Right atrium auricular region (tissue), 2 donors: ENCODE data around the gene ZNF831. TPM values are rescaled to one million over a fixed set of nuclear protein-coding genes. Genes with fewer than 3 reads are reported as not detected.

ENCODE experiments used
- DNase-seq: peaks from one replicate; pipeline ENCODE4 v3.0.0-alpha.2; 2019; ENCODE audit warnings: low spot score
- H3K27ac ChIP-seq, 2 donors: fragments of 200-600 bp; sonication (generic); 1 replicate in 1 of 2; 2 replicates in 1 of 2; pipeline ENCODE4 v1.5.1; 2016 to 2019
- H3K27me3 ChIP-seq, 2 donors: fragments of 200-600 bp; sonication (generic); one replicate each; pipeline versions ENCODE4 v1.5.1 to v1.6.0; 2017 to 2019
- H3K36me3 ChIP-seq: fragments of 200-600 bp; sonication (generic); one replicate; pipeline ENCODE4 v1.5.1; 2016
- H3K4me1 ChIP-seq, 2 donors: fragments of 200-600 bp; sonication (generic); one replicate each; pipeline versions ENCODE4 v1.5.1 to v1.6.0; 2017 to 2019
- H3K4me3 ChIP-seq, 2 donors: fragments of 200-600 bp; sonication (generic); 1 replicate in 1 of 2; 2 replicates in 1 of 2; pipeline ENCODE4 v1.5.1; 2017 to 2019; ENCODE audit warnings: mild to moderate bottlenecking in 1 of 2, moderate library complexity in 1 of 2
- H3K9me3 ChIP-seq, 2 donors: fragments of 200-600 bp; sonication (generic); one replicate each; pipeline ENCODE4 v1.5.1; 2019
- total RNA-seq, 2 donors: library from RNA; depleted of rRNA; stranded (reverse); fragments of >200 nt; gene quantifications; one replicate each; pipeline ENCODE4 v1.1.0, GENCODE V29; 2016
- TF ChIP-seq, protein P1 (sequence below), 2 donors: fragments of 200-600 bp; sonication (generic); IDR thresholded peaks; one replicate each; pipeline ENCODE4 v1.5.1; 2019; ENCODE audit warnings: antibody characterized with exemption in 2 of 2

The ZNF831 gene
- total RNA-seq, 2 donors from 2014 or later: 0.19 to 0.47 TPM

DNA sequence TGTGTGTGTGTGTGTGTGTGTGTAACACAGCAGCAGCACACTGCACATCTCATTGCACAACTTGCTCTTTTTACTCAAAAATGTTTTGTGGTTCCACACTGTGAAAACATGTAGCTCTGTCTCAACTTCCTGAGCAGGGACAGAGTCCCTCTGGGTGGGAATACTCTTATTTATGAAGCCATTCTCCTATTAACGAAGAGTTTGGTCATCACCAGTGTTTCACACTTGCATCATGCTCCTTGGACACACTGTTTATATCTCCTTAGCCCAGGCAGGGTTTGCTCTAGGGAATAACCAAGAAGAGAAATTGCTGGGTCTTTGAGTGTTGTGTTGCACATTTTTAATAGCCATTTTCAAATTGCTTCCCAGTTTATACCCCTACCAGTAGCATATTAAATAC, 53.6 kb downstream of the ZNF831 start:
- no peak for DNase-seq
- no peaks in the 10 kb centered on the region for H3K27me3 ChIP-seq
- peaks cover 0 to 14% of the 10 kb centered on the region in 2 donors for H3K4me1 ChIP-seq
- H3K27ac ChIP-seq: no peak overlapping the region
- no peaks in the 10 kb centered on the region for H3K36me3 ChIP-seq
- H3K4me3 ChIP-seq: no peak overlapping the region
- no peaks in the 10 kb centered on the region for H3K9me3 ChIP-seq
- TF ChIP-seq, protein P1, sequence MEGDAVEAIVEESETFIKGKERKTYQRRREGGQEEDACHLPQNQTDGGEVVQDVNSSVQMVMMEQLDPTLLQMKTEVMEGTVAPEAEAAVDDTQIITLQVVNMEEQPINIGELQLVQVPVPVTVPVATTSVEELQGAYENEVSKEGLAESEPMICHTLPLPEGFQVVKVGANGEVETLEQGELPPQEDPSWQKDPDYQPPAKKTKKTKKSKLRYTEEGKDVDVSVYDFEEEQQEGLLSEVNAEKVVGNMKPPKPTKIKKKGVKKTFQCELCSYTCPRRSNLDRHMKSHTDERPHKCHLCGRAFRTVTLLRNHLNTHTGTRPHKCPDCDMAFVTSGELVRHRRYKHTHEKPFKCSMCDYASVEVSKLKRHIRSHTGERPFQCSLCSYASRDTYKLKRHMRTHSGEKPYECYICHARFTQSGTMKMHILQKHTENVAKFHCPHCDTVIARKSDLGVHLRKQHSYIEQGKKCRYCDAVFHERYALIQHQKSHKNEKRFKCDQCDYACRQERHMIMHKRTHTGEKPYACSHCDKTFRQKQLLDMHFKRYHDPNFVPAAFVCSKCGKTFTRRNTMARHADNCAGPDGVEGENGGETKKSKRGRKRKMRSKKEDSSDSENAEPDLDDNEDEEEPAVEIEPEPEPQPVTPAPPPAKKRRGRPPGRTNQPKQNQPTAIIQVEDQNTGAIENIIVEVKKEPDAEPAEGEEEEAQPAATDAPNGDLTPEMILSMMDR (IDR thresholded peaks at IDR 0.05): no peak

DNA sequence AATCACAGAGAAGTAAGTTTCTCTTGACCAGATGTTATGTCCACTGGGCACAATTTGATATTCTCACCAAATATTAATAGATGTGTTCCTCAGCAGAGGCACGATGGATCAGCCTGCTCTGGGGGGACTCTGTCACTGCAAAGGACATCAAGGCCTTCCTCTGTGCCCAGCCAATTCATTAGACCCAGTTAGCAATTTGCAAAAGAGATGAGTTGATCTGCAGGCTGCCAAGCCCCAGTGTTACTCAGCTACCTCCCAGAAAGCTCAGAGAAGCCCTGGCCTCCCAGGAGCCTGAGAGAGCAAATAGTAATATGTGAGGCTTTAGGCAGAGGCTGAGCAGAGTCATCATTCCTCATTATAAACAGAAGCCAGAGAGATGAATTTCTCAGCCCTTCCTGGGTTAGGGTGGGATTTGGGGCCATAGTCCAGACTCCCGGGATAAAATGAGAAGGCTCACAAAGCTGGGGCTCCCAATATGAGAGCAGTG, 54.2 kb downstream of the ZNF831 start:
- no peaks in the 10 kb centered on the region for H3K36me3 ChIP-seq
- DNase-seq: no peak
- H3K27ac ChIP-seq: no peak overlapping the region
- peaks cover 0 to 17% of the 10 kb centered on the region in 2 donors for H3K4me1 ChIP-seq
- no peaks in the 10 kb centered on the region for H3K27me3 ChIP-seq
- H3K4me3 ChIP-seq: no peak overlapping the region
- H3K9me3 ChIP-seq: no peaks in the 10 kb centered on the region
- TF ChIP-seq, protein P1 (IDR thresholded peaks at IDR 0.05): no peak

DNA sequence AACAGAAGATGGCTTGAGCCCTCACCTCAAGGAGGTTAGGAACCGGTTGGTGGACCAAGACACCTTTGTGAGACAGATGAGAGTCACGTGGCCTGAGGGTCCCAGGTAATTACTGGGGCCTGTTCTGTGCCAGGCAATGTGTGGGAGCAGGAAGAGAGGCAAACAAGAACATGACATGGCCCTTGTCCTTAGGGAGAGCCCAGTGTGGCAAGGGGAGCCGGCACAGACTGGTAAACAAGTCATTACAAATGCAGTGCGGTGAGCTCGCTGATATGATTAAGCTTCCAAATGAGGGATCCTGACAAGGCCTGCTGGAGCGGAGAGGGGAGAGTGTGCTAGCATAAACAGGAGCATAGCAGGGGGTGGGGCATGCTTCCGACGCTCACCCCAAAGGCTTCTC, 55.6 kb downstream of the ZNF831 start:
- TF ChIP-seq, protein P1 (IDR thresholded peaks at IDR 0.05): no peak
- H3K4me1 ChIP-seq: peaks cover 0 to 24% of the 10 kb centered on the region in 2 donors
- H3K27ac ChIP-seq: no peak overlapping the region
- no peaks in the 10 kb centered on the region for H3K36me3 ChIP-seq
- no peaks in the 10 kb centered on the region for H3K9me3 ChIP-seq
- DNase-seq: no peak
- H3K4me3 ChIP-seq: no peak overlapping the region
- H3K27me3 ChIP-seq: no peaks in the 10 kb centered on the region

DNA sequence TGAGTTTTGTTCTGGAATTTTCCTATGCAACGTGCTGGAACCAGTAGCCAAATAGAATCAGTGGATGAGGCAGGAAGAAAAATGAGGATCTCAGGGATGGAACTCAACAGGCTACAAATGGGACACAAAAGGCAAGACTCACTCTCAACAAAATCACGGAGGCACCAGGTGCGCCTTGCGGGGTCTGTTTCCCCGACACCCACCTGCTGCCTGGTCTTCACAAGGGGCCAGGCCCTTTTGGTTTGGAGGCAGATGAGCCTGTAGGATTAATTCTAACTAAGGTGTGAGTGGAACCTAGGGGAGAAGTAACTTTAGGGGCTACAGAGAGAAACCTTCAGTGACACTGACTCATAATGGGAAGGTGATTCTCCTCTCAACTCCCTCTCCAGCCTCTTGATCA, 56.5 kb downstream of the ZNF831 start:
- H3K36me3 ChIP-seq: no peaks in the 10 kb centered on the region
- TF ChIP-seq, protein P1 (IDR thresholded peaks at IDR 0.05): no peak

DNA sequence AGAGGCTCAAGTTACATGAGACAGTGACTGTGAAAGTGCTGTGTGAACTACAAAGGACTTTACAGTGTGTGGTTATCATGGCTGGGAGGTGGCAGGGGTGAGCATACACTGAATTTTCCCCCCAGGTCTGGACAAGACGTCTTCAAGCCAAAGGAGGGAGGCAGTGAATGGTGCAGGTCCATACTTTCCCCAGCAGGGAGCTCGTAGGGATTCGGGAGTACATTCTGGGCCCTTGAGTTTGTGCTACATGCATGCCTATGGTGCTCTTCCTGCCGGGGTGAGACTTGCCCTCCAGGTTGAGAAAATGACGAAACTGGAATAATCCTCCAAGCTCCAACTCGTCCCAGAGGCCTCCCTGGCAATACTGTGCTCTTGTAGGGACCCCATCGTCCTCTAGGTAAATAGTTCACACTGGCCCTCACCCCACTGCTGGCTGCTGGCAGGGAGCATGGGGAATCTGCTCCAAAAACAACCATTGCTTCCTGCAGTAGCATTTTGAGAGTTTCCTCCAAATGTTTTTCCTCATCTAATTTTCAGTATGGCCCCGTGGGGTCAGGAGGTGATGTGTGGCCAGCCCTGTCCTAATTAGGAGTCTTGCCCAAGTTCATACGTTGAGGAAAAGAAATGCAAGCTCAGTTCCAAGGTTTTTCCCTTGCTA, 57.6 kb downstream of the ZNF831 start:
- Histone ChIP-seq H3K9me3 (no peaks in the 10 kb centered on the region), H3K36me3 (no peaks in the 10 kb centered on the region), H3K4me1 (peaks cover 0 to 24% of the 10 kb centered on the region in 2 donors), H3K27me3 (no peaks in the 10 kb centered on the region), H3K4me3 (no peak overlapping the region), H3K27ac (no peak overlapping the region)
- DNase-seq: no peak
- TF ChIP-seq, protein P1 (IDR thresholded peaks at IDR 0.05): no peak

More for the DNA sequence above, 56.5 kb downstream of the ZNF831 start:
- Histone ChIP-seq H3K9me3 (no peaks in the 10 kb centered on the region), H3K27me3 (no peaks in the 10 kb centered on the region), H3K27ac (no peak overlapping the region), H3K4me1 (peaks cover 0 to 24% of the 10 kb centered on the region in 2 donors), H3K4me3 (no peak overlapping the region)
- no peak for DNase-seq
